Peyer's patch (tissue), 4 donors: Measurements from ENCODE around the gene RSAD1.

Experiments used
- CTCF ChIP-seq, 6 experiments: fragments of 450-650 bp in 4 of 6; fragments of 200-600 bp in 2 of 6; sonication (generic) in 1 of 6; IDR thresholded peaks; one replicate each; pipeline ENCODE4 v1.5.1; 2017 to 2019; ENCODE audit warnings: antibody characterized with exemption in 6 of 6, mild to moderate bottlenecking in 3 of 6, moderate library complexity in 1 of 6
- POLR2A ChIP-seq, 2 donors: fragments of 450-650 bp; IDR thresholded peaks; one replicate each; pipeline ENCODE4 v1.5.1; 2017; ENCODE audit warnings: antibody characterized with exemption in 2 of 2, mild to moderate bottlenecking in 2 of 2, moderate library complexity in 2 of 2

GRCh38 chr17:50469208-50469605 lies 9.5 kb upstream of the RSAD1 start:
- TF ChIP-seq CTCF (IDR thresholded peaks at IDR 0.05): no peak
- no peak for TF ChIP-seq POLR2A (IDR thresholded peaks at IDR 0.05)
